HCT116 (cell line): Measurements from ENCODE around the gene MAPK8IP3.

Source experiments
- CBX3 ChIP-seq: IDR thresholded peaks from 2 replicates; pipeline ENCODE4 v1.6.1; 2012; ENCODE audit warnings: low read depth
- CEBPB ChIP-seq: IDR thresholded peaks from 2 replicates; pipeline ENCODE4 v1.6.1; 2012; ENCODE audit warnings: low read depth
- CTCF ChIP-seq, 3 experiments: fragments of 200-600 bp in 1 of 3; sonication (generic) in 1 of 3; IDR thresholded peaks in 2 of 3; conservative IDR thresholded peaks in 1 of 3; 2 replicates each; pipeline ENCODE4 v1.5.1; 2012 to 2017; ENCODE audit warnings: low read depth in 2 of 3, low read length in 2 of 3, antibody characterized with exemption in 1 of 3, borderline replicate concordance in 1 of 3, control low read depth in 1 of 3, mild to moderate bottlenecking in 1 of 3, mixed read lengths in 1 of 3, mixed run types in 1 of 3, moderate library complexity in 1 of 3; ENCODE audit not compliant: insufficient read depth in 1 of 3
- POLR2AphosphoS5 ChIP-seq: IDR thresholded peaks from 2 replicates; pipeline ENCODE4 v1.6.1; 2011; ENCODE audit warnings: mild to moderate bottlenecking, low read depth, low read length, moderate library complexity
- RAD21 ChIP-seq: IDR thresholded peaks from 2 replicates; pipeline ENCODE4 v1.6.1; 2012; ENCODE audit warnings: low read depth, mild to moderate bottlenecking
- YY1 ChIP-seq: IDR thresholded peaks from 2 replicates; pipeline ENCODE4 v1.6.1; 2011; ENCODE audit warnings: low read length, low read depth, moderate library complexity, mild to moderate bottlenecking; ENCODE audit not compliant: insufficient replicate concordance; ENCODE audit errors: extremely low read depth

- no peak for TF ChIP-seq CTCF (IDR thresholded peaks at IDR 0.05 in 2 of 3, conservative IDR thresholded peaks at IDR 0.05 in 1 of 3; ENCODE audit: borderline replicate concordance in 1 of 3, insufficient read depth in 1 of 3, low read depth in 2 of 3, low read length in 2 of 3)
- no peak for TF ChIP-seq RAD21
- TF ChIP-seq POLR2AphosphoS5, result no peak
- TF ChIP-seq CEBPB, result no peak
- TF ChIP-seq YY1, result no peak
- no peak for TF ChIP-seq CBX3
Measured at GRCh38 chr16:1712791-1713261, 6.8 kb downstream of the MAPK8IP3 start.
